ENCODE data around the gene RC3H2. TPM values are rescaled to one million over a fixed set of nuclear protein-coding genes. Genes with fewer than 3 reads are reported as not detected.
"Not testable (repeated sequence)": the region's sequence is repeated elsewhere in the genome, so short reads cannot be mapped to it uniquely, and the experiment has no call there.

The RC3H2 gene
- total RNA-seq, 1 donor from 2014 or later = 69.2 TPM

DNA sequence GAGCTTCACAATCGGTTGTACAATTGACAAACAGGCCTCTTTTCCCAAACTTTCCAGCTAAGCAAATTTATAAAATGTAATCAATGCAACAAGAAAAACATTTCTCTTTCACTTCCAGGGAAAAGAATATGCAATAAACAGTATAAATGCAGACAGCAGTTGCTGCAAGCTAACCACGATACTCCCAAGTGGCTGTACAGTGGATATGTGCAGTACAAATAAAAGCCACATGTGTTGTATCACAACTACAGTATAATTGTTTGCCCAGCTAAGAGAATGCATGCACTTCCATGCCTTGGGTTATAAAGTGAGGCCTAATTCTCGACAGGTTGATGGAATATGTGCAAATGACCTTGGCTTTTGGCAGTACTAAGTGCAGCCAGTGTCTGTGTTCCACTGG is 60.0 kb downstream of the RC3H2 start:
- DNase-seq (ENCODE audit: extremely low read depth, low read depth, low spot score) = no peak

DNA sequence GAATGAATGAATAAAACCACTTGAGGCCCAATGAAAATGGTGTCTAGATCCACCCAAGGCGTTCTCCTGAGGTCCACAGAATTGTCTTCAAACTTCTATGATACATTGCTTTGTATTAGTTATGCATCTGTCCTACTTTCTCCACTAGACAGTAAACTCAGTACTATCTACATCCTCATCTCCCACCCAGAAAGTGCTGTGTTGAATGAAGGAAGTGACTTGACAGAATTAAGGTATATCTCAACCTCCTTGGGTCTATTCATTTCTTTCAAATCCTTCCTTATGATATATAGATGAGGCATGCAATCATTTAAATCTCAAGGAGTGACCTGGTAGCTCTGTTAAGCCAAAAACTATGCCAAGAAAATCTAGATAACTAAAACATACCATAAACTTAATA is 61.0 kb downstream of the RC3H2 start:
- no peak for DNase-seq (ENCODE audit: extremely low read depth, low read depth, low spot score)

DNA sequence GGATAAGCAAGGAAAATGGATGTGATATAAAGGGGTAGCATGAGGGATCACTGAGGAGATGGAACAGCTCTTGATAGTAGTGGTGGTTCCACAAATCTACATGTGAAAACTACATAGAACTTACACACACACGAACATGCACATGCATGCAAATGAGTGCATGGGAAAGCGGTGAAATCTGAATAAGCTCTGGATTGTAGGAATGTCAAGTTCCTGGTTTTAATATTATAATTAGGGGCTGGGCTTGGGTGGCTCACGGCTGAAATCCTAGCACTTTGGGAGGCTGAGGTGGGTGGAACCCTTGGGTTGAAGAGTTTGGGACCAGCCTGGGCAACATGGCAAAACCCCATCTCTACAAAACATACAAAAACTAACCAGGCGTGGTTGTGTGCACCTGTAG is 63.7 kb downstream of the RC3H2 start:
- DNase-seq (ENCODE audit: extremely low read depth, low read depth, low spot score) = no peak

DNA sequence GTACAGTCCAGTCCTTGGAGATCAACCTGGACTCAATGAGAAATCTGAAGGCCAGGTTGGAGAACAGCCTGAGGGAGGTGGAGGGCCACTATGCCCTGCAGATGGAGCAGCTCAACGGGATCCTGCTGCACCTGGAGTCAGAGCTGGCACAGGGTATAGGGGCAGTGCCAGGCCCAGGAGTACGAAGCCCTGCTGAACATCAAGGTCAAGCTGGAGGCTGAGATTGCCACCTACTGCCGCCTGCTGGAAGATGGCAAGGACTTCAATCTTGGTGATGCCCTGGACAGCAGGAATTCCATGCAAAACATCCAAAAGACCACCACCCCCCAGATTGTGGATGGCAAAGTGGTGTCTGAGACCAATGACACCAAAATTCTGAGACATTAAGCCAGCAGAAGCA is 66.7 kb downstream of the RC3H2 start:
- not testable (repeated sequence) for DNase-seq (ENCODE audit: extremely low read depth, low read depth, low spot score)

DNA sequence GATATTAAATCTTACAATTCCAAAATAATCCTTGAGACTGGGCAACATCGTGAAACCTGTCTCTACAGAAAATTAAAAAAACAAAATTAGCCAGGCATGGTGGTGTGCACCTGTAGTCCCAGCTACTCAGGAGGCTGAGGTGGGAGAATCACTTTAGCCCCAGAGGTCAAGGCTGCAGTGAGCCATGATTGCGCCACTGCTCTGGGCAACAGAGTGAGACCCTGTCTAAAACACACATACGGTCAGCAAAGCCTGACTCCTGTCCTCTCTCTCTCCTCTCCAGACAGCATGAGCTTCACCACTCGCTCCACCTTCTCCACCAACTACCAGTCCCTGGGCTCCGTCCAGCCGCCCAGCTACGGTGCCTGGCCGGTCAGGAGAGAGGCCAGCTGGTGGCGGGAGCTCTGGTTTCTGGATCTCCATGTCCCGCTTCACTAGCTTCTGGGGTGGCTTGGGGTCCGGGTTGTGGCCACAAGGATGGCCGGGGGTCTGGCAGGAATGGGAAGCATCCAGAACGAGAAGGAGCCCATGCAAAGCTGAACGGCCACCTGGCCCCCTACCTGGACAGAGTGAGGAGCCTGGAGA is 67.8 kb downstream of the RC3H2 start:
- DNase-seq (ENCODE audit: extremely low read depth, low read depth, low spot score) = no peak

DNA sequence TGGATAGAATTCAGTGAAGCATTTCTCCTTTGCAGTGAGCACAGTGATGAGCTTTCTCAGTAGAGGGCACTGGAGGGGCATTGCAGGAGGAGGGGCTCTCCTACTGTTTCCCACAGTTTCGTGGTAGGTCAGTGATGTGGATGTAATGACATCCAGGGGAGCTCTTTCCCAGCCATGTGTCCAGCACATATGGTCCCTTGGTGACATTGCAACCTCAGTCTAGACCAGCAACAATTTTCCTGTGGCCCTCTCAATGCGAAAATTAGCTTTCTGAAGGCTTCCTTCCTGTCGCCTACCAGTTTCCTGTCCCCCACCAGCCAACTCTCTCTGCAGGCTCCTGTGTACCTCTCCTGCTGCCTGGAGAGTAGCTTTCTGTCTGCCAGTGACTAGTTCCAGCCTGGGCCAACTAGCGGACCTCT is 69.8 kb downstream of the RC3H2 start:
- DNase-seq (ENCODE audit: extremely low read depth, low read depth, low spot score) = no peak

DNA sequence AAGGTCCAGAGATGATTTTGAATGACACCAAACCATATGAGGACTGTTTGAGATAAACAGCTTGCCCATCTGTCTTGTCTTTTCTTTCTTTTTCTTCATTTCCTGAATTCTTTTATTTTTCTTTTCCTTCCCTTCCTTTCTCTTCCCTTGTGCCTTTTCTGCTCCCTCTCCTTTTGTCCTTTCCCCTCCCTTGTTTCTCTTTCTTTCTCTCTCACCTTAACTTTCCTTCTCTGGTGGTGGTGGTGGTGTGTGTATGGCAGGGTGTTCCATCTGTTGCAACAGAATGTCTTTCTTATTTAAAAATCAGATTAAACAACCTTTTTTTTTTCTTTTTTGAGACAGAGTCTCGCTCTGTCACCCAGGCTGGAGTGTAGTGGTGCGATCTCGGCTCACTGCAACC is 73.0 kb downstream of the RC3H2 start:
- no peak for DNase-seq (ENCODE audit: extremely low read depth, low read depth, low spot score)

DNA sequence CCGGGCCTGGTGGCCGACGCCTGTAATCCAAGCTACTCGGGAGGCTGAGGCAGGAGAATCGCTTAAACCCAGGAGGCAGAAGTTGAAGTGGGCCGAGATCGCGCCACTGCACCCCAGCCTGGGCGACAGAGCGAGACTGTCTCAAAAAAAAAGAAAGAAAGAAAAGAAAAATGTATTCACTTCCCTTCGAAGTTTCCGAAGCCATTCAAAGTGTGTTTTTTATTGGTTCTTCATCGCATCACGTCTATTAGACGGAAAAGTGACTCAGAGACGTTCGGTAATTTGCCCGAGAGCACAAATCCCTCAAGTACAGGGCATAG is 76.2 kb downstream of the RC3H2 start:
- DNase-seq (ENCODE audit: extremely low read depth, low read depth, low spot score) = not testable (repeated sequence)

DNA sequence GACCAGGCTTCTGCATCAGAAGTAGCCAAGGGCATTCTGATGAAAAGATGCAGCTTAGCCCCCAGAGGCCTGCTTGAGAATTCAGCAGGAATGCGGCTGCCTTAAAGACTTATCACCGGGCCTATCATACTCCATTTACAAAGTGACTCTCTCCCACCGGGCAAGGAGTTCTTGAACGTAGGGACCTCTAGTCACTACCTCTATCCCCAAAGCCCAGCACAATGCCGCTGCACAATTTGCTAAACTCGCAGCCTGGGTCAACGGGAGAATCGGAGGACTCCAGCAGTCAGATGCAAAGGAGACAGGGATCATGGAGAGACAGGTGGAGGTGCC is 77.4 kb downstream of the RC3H2 start:
- no peak for DNase-seq (ENCODE audit: extremely low read depth, low read depth, low spot score)

DNA sequence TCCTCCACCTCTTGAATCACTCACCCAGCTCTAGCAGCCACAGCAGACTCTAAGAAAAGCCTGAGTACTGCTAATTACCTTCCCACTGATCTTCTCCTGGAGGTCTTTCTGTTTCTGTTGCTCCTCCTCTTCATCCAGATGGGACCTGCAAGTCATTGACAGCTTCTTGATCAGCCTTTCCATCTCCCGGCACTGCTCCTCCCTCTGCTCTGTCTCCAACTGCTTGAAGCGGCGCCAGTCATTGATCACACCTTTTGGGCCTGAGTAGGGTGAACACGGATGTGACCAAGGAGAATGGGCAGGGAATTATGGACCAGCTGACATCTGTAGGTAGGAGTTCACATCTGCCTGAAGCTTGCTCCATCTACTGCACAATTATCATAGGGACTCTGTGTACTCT is 82.2 kb downstream of the RC3H2 start:
- no peak for DNase-seq (ENCODE audit: extremely low read depth, low read depth, low spot score)

DNA sequence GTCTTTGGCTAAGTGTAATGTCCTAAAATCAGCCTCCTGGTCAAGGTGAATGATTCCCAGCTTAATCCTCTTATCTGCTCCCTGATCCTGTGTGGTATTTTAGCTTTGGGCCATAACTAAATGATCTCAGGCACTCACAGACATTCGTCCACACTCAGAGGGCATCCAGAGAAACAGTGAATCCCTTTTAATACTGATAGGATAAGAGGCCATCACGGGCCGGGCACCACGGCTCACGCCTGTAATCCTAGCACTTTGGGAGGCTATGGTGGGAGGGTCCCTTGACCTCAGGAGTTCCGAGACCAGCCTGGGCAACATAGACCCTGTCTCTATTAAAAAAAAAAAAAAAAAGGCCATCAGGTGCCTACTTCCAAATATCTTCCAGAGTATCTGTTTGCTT is 83.1 kb downstream of the RC3H2 start:
- DNase-seq (ENCODE audit: extremely low read depth, low read depth, low spot score) = no peak

DNA sequence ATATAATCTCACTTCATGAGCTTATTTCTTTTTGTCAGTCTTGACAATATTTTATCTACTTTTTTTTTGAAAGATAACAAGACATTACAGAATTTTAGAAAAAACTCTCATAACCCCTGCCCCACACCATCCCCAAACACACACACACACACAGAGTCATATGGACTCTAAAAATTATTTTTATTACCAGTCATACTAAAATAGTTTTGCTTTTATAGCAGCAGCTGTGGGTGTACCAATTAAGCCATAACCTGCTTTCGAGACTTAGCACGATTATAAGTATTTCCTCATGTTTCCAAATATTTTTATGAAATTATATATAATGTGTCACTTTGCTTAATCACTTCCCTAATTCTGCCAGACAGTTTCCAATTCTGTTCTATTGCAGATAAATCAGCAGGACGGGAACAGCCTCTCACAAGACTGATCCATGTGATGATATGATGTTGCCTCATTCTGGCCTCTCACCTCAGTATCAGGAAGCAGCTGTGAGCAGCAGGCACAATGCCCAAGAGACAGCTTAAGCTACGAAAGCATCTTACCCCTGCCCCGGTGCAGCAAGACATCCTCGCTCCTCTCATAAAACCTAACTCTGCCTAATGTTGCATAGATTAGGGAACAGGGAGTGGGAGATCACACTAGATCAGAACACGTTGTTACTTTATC is 83.7 kb downstream of the RC3H2 start:
- no peak for DNase-seq (ENCODE audit: extremely low read depth, low read depth, low spot score)

DNA sequence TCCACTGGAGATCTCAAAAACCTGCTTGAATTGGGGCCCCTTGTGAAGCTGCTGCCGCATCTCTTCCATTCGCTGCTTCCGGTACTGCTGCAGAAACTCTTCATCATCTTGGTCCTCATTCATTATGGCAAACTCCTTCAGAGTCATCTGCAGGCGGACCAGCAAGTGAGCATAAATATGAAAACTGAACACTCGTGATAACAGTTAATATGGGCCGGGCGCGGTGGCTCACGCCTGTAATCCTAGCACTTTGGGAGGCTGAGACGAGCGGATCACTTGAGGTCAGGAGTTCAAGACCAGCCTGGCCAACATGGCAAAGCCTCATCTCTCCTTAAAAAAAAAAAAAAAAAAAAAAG is 84.7 kb downstream of the RC3H2 start:
- no peak for DNase-seq (ENCODE audit: extremely low read depth, low read depth, low spot score)

DNA sequence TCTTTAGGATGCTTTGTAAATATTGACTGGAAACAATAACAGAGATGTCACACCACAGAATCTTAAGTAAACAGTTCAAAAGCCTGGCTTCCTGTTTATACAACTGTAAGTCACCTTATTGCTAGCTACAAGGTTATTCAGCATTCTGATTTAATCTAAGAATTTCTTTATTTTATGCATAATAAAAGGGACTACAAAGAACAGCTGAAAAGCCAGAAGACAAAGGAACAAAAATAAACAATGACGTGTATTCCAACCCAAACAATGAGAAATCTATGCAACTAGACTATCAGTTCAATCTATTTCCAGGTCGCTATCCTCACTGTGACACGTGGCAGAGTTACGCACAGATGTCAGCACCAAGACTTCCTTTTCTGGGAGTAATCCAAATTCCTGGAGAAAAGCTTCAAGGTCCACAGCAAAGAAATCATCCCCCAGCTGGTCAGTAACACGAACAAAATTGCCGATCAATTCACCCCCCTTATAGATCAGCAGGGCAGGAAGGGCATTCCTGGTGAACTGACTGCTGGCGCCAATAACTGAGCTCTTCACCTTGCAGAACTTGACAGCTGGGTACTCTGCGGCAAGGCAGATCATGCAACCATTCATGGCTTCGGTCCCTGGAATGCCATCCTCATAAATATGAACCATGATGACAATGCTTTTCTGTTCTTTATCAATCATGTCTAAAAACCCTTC is 85.2 kb downstream of the RC3H2 start:
- peak; percentile 94 for DNase-seq (ENCODE audit: extremely low read depth, low read depth, low spot score)

DNA sequence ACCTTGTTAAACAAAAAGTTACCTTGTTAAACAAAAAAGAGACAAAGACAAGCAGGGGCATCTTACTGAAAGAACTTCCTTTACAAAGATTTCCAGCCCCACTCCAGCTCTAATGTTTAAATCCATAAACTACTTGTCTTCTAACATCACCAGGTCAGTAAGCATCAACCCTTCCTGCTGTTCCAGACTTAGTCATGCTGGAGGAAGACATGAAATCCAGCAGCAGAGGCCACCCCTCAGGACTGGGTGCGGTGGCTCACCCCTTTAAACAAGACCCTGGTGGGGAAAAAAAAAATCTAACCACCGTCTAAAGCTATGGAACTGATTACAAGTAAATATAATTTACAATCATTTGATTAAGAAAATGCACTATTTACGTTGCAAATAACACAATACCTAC is 85.8 kb downstream of the RC3H2 start:
- no peak for DNase-seq (ENCODE audit: extremely low read depth, low read depth, low spot score)

DNA sequence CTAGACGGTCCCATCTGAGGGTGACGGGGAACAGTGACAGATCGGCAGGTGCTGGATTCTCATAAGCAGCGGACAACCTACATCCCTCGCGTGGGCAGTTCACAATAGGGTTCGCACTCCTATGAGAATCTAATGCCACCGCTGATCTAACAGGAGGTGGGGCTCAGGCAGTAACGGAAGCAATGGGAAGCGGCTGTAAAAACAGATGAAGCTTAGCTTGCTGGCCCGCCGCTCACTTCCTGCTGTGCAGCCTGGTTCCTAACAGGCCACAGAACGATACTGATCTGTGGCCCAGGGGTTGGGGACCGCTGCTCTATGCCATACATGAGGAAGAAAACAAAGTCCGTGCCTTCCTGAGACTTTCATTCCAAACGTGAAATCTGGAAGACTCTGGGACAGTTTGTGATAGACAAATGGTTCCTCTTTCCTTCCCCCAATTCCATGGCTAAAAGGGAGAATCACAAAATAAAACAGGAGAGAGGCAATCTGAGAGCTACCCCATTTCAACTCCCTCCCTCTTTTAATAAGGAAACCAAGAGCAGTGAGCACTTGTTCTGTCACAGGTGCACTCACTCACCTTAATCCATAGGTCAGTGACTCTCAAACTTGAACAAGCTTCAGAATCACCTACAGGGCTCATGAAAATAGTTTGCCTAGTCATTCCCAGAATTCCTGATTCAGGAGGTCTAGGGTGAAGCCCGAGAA is 88.8 kb downstream of the RC3H2 start:
- no peak for DNase-seq (ENCODE audit: extremely low read depth, low read depth, low spot score)

DNA sequence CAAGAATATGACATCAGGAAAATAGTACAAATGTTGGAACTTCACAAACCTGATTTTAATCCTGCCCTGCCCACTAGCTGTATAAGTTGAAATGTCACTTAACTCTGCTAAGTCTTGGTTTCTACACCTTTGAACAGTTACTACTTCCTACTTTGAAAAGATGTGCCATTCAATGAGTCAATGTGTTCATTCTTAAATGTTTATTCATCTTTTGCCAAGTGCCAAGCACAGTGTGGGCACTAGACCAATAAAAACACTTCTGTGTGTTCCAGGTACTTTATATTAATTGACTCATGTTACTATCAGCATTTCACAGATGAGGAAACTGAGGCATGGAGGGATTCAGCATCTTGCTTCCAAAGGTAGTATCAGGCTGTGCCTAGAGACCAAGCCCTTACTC is 89.6 kb downstream of the RC3H2 start:
- DNase-seq (ENCODE audit: extremely low read depth, low read depth, low spot score) = no peak

DNA sequence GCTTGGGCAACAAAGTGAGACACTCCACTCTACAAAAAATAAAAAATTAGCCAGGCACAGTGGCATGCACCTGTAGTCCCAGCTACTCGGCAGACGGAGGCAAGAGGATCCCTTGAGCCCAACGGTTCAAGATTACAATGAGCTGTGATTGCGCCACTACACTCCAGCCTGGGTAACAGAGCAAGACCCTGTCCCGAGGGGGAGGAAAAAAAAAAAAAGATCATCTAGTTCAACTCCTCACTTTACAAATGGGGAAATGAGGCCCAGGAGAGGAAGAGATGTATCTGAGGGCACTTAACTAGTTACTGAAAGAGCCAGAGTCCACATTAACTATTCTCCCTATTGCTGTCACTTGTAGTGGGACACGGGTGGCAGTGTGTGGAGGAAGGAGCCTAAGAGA is 90.6 kb downstream of the RC3H2 start:
- no peak for DNase-seq (ENCODE audit: extremely low read depth, low read depth, low spot score)

DNA sequence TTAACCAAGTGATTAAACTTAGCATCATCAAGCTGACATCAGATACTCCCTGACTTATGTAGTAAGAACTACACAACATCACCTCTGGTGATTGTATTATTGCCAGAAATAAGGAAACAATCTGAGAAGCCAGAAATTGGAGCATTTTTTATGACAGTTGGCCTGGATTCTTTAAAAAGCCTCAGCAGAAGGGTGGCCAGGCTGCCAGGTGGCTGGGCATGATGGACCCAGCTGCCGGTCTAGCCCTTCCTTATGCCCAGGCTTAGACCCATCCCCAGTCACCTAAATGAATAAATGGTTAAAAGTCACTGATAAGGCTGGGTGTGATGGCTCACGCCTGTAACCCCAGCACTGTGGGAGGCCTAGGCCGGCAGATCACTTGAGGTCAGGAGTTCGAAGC is 92.4 kb downstream of the RC3H2 start:
- no peak for DNase-seq (ENCODE audit: extremely low read depth, low read depth, low spot score)

DNA sequence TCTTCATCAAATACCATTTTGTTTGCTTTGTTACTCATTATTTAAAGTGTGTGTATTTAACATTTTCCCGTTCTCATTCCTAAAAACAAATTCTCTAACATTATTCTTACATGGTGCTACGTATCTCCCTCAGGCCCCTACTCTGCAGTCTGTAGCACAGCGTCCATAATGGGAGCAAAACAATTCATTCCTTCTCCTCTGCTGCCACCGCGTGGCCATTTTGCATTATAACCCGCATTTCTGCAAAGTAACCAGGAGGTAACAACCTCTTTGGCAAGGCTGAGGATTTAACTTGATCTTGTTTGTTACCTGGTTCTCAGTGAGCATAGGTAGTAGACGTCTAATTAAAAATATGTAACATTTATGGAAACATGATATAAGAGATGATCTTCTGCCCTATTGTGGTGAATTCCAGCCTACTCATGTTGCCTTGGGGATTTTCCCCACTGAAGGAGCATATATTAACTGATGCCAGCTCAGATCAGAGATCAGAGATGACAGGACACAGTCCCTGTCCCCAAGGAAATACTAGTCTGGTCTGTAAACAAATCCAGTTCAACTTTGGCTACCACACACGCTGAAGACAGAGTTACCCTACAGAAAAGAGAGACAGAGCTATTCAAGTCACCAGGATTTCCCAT is 94.7 kb downstream of the RC3H2 start:
- DNase-seq (ENCODE audit: extremely low read depth, low read depth, low spot score) = no peak

DNA sequence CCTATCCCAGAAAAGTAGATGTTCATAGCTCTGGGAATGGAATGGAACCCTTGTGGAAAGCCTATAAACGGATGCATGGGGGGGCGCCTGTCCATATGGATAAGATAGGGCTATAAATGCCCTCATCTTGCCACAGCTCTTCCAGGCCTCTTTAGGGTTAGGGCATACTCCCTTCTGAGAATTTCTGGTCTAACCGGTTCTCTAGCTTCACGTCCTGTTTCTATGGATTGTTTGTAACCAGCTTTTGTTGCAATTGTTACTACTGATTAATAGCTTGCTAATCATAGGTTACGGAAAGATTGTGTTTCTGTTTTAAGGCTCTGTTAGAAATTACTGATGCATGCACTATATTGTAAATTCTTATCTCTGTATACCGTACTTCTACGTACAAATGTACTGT is 95.9 kb downstream of the RC3H2 start:
- not testable (repeated sequence) for DNase-seq (ENCODE audit: extremely low read depth, low read depth, low spot score)

DNA sequence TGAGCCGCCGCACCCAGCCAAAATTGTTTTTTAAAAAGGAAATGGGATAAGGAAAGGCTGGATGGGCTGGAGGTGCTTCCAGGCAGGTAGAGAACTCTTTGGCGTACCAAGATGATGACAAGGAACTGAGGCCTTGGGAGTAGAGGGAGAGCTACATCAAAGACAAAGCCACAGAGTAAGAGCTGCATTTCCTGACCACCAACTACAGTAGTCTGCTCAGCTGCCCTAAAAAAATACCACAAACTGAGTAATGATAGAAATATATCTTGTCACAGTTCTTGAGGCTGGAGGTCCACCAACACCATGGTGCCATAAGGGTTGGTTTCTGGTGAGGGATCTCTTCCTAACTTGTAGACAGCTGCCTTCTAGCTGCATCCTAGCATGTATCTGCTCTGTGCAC is 97.0 kb downstream of the RC3H2 start:
- no peak for DNase-seq (ENCODE audit: extremely low read depth, low read depth, low spot score)

Measured in glomerular endothelial cell (primary cell).